GM12878 (cell line): ENCODE results near the gene NIPAL1. TPM values are rescaled to one million over a fixed set of nuclear protein-coding genes. Genes with fewer than 3 reads are reported as not detected.

Experiments
- ATAC-seq: fragments of 200-7000 bp; cut with Tn5 transposase; 3 replicates; pipeline ENCODE4 v1.9.1; 2020; ENCODE audit warnings: mild to moderate bottlenecking, moderate library complexity
- BruUV-seq: library from RNA; stranded (reverse); fragments of 400-500 nt; replicated peaks from 2 replicates; lab custom pipeline; 2021; lab: Mats Ljungman, UMichigan
- CTCF ChIA-PET: fragments of 300-600 bp; sonication (Branson Sonifier 250); formaldehyde crosslinking; extraction: SDS; loops from one replicate; lab custom pipeline; 2021; ENCODE audit warnings: inconsistent platforms; lab: Yijun Ruan, JAX
- POLR2A ChIA-PET: fragments of 350-600 bp; formaldehyde crosslinking; extraction: SDS; loops from one replicate; lab custom pipeline; 2021; ENCODE audit warnings: inconsistent platforms; lab: Charles Lee
- RAD21 ChIA-PET: fragments of 300-600 bp; sonication (Branson Sonifier 250); formaldehyde crosslinking; loops from one replicate; lab custom pipeline; 2023; ENCODE audit warnings: antibody characterized with exemption; ENCODE audit not compliant: unreplicated experiment; lab: Charles Lee
- SMC1A ChIA-PET: fragments of 300-600 bp; sonication (Branson Sonifier 250); formaldehyde crosslinking; loops from one replicate; lab custom pipeline; 2023; ENCODE audit not compliant: unreplicated experiment, uncharacterized antibody; lab: Charles Lee
- DNase-seq: peaks from one replicate; pipeline ENCODE4 v3.0.0-alpha.2; 2011; ENCODE audit warnings: low read depth, low spot score
- FAIRE-seq: peaks from 3 replicates; lab custom pipeline; 2011; peaks lifted over from hg19 to GRCh38; lab: Jason Lieb, UNC
- H2AFZ ChIP-seq: 2 replicates; pipeline ENCODE4 v1.6.0; 2011; ENCODE audit warnings: low read depth, low read length, control low read depth; ENCODE audit not compliant: control insufficient read depth
- H3K27ac ChIP-seq: 2 replicates; pipeline ENCODE4 v1.5.1; 2011; ENCODE audit warnings: control low read depth; ENCODE audit not compliant: control insufficient read depth, insufficient read depth
- H3K27me3 ChIP-seq, 2 experiments: replicated peaks in 1 of 2; 2 replicates each; pipeline versions ENCODE4 v1.6.0 to v1.6.1; 2011; ENCODE audit warnings: low read length in 1 of 2; ENCODE audit not compliant: control insufficient read depth in 2 of 2, insufficient read depth in 2 of 2
- H3K36me3 ChIP-seq, 2 experiments: 2 replicates each; pipeline ENCODE4 v1.5.1; 2011; ENCODE audit warnings: low read length in 1 of 2; ENCODE audit not compliant: control insufficient read depth in 2 of 2, insufficient read depth in 2 of 2
- H3K4me1 ChIP-seq: 2 replicates; pipeline ENCODE4 v1.6.1; 2011; ENCODE audit warnings: mild to moderate bottlenecking, low read length, moderate library complexity, mixed read lengths; ENCODE audit not compliant: control insufficient read depth, insufficient read depth
- H3K4me2 ChIP-seq: 2 replicates; pipeline ENCODE4 v1.6.0; 2011; ENCODE audit warnings: control low read depth; ENCODE audit not compliant: control insufficient read depth, insufficient read depth
- H3K4me3 ChIP-seq: fragments of 200-600 bp; sonication (generic); 2 replicates; pipeline ENCODE4 v1.5.1; 2016
- H3K79me2 ChIP-seq: 2 replicates; pipeline ENCODE4 v1.6.0; 2011; ENCODE audit warnings: low read length; ENCODE audit not compliant: control insufficient read depth, insufficient read depth
- H3K9ac ChIP-seq: 2 replicates; pipeline ENCODE4 v1.8.0; 2011; ENCODE audit warnings: low read length, control low read depth, mixed read lengths; ENCODE audit not compliant: control insufficient read depth, insufficient read depth
- H3K9me3 ChIP-seq: replicated peaks from 3 replicates; pipeline ENCODE4 v1.5.1; 2011; ENCODE audit warnings: mild to moderate bottlenecking, low read length; ENCODE audit not compliant: control insufficient read depth, insufficient read depth
- H4K20me1 ChIP-seq: 2 replicates; pipeline ENCODE4 v1.6.0; 2011; ENCODE audit not compliant: control insufficient read depth, insufficient read depth
- CBFB ChIP-seq: IDR thresholded peaks from 2 replicates; pipeline ENCODE4 v1.6.1; 2016; ENCODE audit warnings: antibody characterized with exemption, low read depth
- CTCF ChIP-seq, 3 experiments: IDR thresholded peaks in 2 of 3; conservative IDR thresholded peaks in 1 of 3; 2 replicates each; pipeline ENCODE4 v1.5.1; 2011; ENCODE audit warnings: low read depth in 3 of 3, low read length in 3 of 3, mild to moderate bottlenecking in 3 of 3, control low read depth in 2 of 3, moderate library complexity in 2 of 3, inconsistent platforms in 1 of 3, mixed read lengths in 1 of 3; ENCODE audit not compliant: control insufficient read depth in 2 of 3, insufficient read depth in 1 of 3; ENCODE audit errors: extremely low read depth in 1 of 3
- EP300 ChIP-seq, 2 experiments: fragments of 150-350 bp in 1 of 2; IDR thresholded peaks; 2 replicates each; pipeline ENCODE4 v1.6.1; 2011 to 2012; ENCODE audit warnings: low read depth in 2 of 2, low read length in 2 of 2, borderline replicate concordance in 1 of 2, improper control_type of control experiment in 1 of 2, inconsistent platforms in 1 of 2; ENCODE audit not compliant: control insufficient read depth in 1 of 2
- HCFC1 ChIP-seq: fragments of 150-350 bp; IDR thresholded peaks from 2 replicates; pipeline ENCODE4 v1.6.1; 2014; ENCODE audit warnings: low read length
- HDAC6 ChIP-seq: fragments of 200-600 bp; sonication (generic); IDR thresholded peaks from one replicate; pipeline ENCODE4 v1.8.0; 2017; ENCODE audit warnings: antibody characterized with exemption; ENCODE audit not compliant: unreplicated experiment
- JUND ChIP-seq: IDR thresholded peaks from 2 replicates; pipeline ENCODE4 v1.6.1; 2012; ENCODE audit warnings: low read depth, mild to moderate bottlenecking, low read length, improper control_type of control experiment, moderate library complexity
- KLF5 ChIP-seq: fragments of 450-650 bp; IDR thresholded peaks from 2 replicates; pipeline ENCODE4 v1.6.1; 2014; ENCODE audit warnings: mild to moderate bottlenecking; ENCODE audit not compliant: partially characterized antibody
- MEF2A ChIP-seq: IDR thresholded peaks from 2 replicates; pipeline ENCODE4 v1.6.1; 2011; ENCODE audit warnings: low read depth, mild to moderate bottlenecking, low read length, moderate library complexity; ENCODE audit not compliant: insufficient read depth
- NFXL1 ChIP-seq: fragments of 450-650 bp; IDR thresholded peaks from 2 replicates; pipeline ENCODE4 v1.6.1; 2017; ENCODE audit warnings: antibody characterized with exemption, mild to moderate bottlenecking, borderline replicate concordance
- NR2F1 ChIP-seq: fragments of 450-650 bp; conservative IDR thresholded peaks from 2 replicates; pipeline ENCODE4 v1.6.1; 2017; ENCODE audit warnings: mild to moderate bottlenecking
- POLR2A ChIP-seq: IDR thresholded peaks from 2 replicates; pipeline ENCODE4 v1.6.1; 2011; ENCODE audit warnings: low read depth, mild to moderate bottlenecking, low read length
- PRDM15 ChIP-seq: fragments of 450-650 bp; formaldehyde crosslinking; IDR thresholded peaks from 2 replicates; pipeline ENCODE4 v1.4.0; 2020; ENCODE audit warnings: mild to moderate bottlenecking, moderate library complexity
- SMAD5 ChIP-seq: IDR thresholded peaks from 2 replicates; pipeline ENCODE4 v1.6.1; 2016; ENCODE audit warnings: antibody characterized with exemption, low read depth
- SPI1 ChIP-seq: IDR thresholded peaks from 2 replicates; pipeline ENCODE4 v1.6.1; 2011; ENCODE audit warnings: low read depth, mild to moderate bottlenecking, low read length, moderate library complexity, borderline replicate concordance; ENCODE audit not compliant: insufficient read depth
- TARDBP ChIP-seq: IDR thresholded peaks from 2 replicates; pipeline ENCODE4 v1.6.1; 2016; ENCODE audit warnings: borderline replicate concordance
- ZNF207 ChIP-seq: fragments of 450-650 bp; IDR thresholded peaks from 2 replicates; pipeline ENCODE4 v1.6.1; 2014; ENCODE audit warnings: antibody characterized with exemption, mild to moderate bottlenecking, borderline replicate concordance
- WGBS: methylation state at CpG from one replicate; pipeline ENCODE4 v1.1.6; 2016; ENCODE audit warnings: low lambda C conversion rate; ENCODE audit not compliant: insufficient replicate concordance, insufficient coverage; ENCODE audit errors: missing lambda C conversion rate; 5-methylcytosine and 5-hydroxymethylcytosine counted together
- in situ Hi-C: fragments of 300-500 bp; cut with MboI; formaldehyde crosslinking; loops from 9 replicates; pipeline ENCODE4 v1.14.3; 2018; ENCODE audit warnings: mixed read lengths
- intact Hi-C: fragments of 100-400 bp; cut with micrococcal nuclease; formaldehyde crosslinking; loops from one replicate; pipeline ENCODE4 v1.14.2; 2022; ENCODE audit not compliant: unreplicated experiment
- polyA plus RNA-seq, 11 experiments: library from polyadenylated mRNA; depleted of rRNA in 4 of 11; unstranded in 6 of 11; stranded (reverse) in 5 of 11; fragments of >200 nt; fragmentation: Nextera tagmentation in 4 of 11; fragmentation: Illumina TruSeq in 1 of 11; extraction: Ambion mirVana in 4 of 11; extraction: Trizol in 1 of 11; gene quantifications; 1 replicate in 1 of 11; 2 replicates in 10 of 11; pipeline versions ENCODE4 v1.2.1 to v1.2.3, GENCODE V29; 2011 to 2016; ENCODE audit warnings: inconsistent platforms in 2 of 11, missing spikeins in 2 of 11, low read depth in 1 of 11
- total RNA-seq, 4 experiments: library from RNA; depleted of rRNA in 3 of 4; stranded (reverse); fragments of >200 nt in 3 of 4; fragmentation: Illumina TruSeq in 1 of 4; extraction: Trizol in 1 of 4; gene quantifications; 2 replicates each; pipeline versions ENCODE4 v1.2.1 to v1.2.3, GENCODE V29; 2013 to 2021

The NIPAL1 gene
- total and polyA plus RNA-seq, 10 of the 15 experiments (the other 5 are each of a cell fraction or from before 2014, with no cell fraction given), result 0.46 to 9.7 (median 5.9) TPM

DNA sequence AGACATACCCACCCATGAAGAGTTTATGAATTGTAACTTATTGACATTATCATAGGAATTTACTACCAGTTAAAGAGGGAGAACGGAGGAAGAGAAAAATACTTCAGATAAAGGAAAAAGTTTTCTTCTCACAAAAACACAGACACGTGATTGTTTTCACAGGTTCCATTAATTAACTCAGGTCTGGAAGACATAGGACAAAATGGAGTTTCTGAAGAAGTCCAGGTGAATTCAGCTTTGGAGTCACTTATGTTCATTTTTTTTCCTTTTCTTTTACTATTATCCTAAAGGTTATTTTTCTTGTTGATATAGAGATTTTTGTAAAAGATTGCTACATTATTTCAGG is 20.5 kb downstream of the NIPAL1 start (continued):
- TF ChIP-seq PRDM15 (no peak), HCFC1 (no peak), KLF5 (no peak)

- no TSS peak for BruUV-seq
- no peak overlapping the region for H2AFZ ChIP-seq
- no peak overlapping the region for H3K4me3 ChIP-seq
- intact Hi-C loops, result loop anchor here (5.0 to 10.0 kb wide), 2 partner anchors 64 to 544 kb away; no protein-coding TSS in a partner anchor
- H3K27ac ChIP-seq, result no peak overlapping the region
- ChIA-PET POLR2A (no interaction called here), SMC1A (interaction anchor here (1.2 to 11.8 kb wide), 2 partner anchors 7 to 10 kb away, joined by 5 to 268 read pairs; no protein-coding TSS in a partner anchor), RAD21 (interaction anchor here (7.2 kb wide), 1 partner anchor 8 kb away, joined by 121 read pairs; no protein-coding TSS in a partner anchor), CTCF (interaction anchor here (0.6 to 9.8 kb wide), 2 partner anchors 9 to 160 kb away, joined by 3 to 158 read pairs; no protein-coding TSS in a partner anchor)
- no peaks in the 10 kb centered on the region for H4K20me1 ChIP-seq
- no peak overlapping the region for H3K9ac ChIP-seq
- FAIRE-seq (no peak), DNase-seq (no peak), ATAC-seq (no peak)
- no peak for TF ChIP-seq CTCF (IDR thresholded peaks at IDR 0.05 in 2 of 3, conservative IDR thresholded peaks at IDR 0.05 in 1 of 3; ENCODE audit: control insufficient read depth in 2 of 3, extremely low read depth in 1 of 3, insufficient read depth in 1 of 3, low read depth in 3 of 3, low read length in 3 of 3)
- TF ChIP-seq NFXL1, result no peak
- no peak for TF ChIP-seq ZNF207
- no peak for TF ChIP-seq JUND
- no peak for TF ChIP-seq SPI1
- TF ChIP-seq HDAC6, result no peak
- TF ChIP-seq POLR2A, result no peak
- TF ChIP-seq EP300 (IDR thresholded peaks at IDR 0.05; ENCODE audit: borderline replicate concordance in 1 of 2, control insufficient read depth in 1 of 2, low read depth in 2 of 2, low read length in 2 of 2), result no peak
- TF ChIP-seq MEF2A, result no peak
- no peak for TF ChIP-seq SMAD5
- TF ChIP-seq NR2F1, result no peak
- no peak for TF ChIP-seq CBFB
- TF ChIP-seq TARDBP, result no peak
- in situ Hi-C loops, result no loop called here
- H3K36me3 ChIP-seq, result no peaks in the 10 kb centered on the region
- no peak overlapping the region for H3K4me2 ChIP-seq
- peaks cover 55% of the 10 kb centered on the region for H3K4me1 ChIP-seq
- H3K79me2 ChIP-seq, result no peaks in the 10 kb centered on the region
- 29% methylated on average over 2 of the region's 2 CpGs for WGBS
- H3K9me3 ChIP-seq, result peaks cover 2% of the 10 kb centered on the region; the same call in 1 of the 3 replicates
- H3K27me3 ChIP-seq, result no peaks in the 10 kb centered on the region
Observed at GRCh38 chr4:48038666-48039065, 22.1 kb downstream of the NIPAL1 start.
